ENCODE data around the gene GJC2. TPM values are rescaled to one million over a fixed set of nuclear protein-coding genes. Genes with fewer than 3 reads are reported as not detected.

The GJC2 gene
- polyA plus RNA-seq, 1 donor from 2014 or later: 2.3 TPM

- Histone ChIP-seq H3K27me3 (ENCODE audit: insufficient read depth, low read depth, low read length) (peaks cover 15% of the 10 kb centered on the region), H3K9me3 (ENCODE audit: low read length) (no peaks in the 10 kb centered on the region), H3K27ac (ENCODE audit: low read length) (no peak overlapping the region), H3K4me2 (ENCODE audit: low read length) (no peak overlapping the region), H3K9ac (ENCODE audit: low read length) (no peak overlapping the region), H3K4me3 (ENCODE audit: low read length) (no peak overlapping the region), H3K9me2 (ENCODE audit: insufficient read depth, low read length) (no peaks in the 10 kb centered on the region), H4K20me1 (ENCODE audit: insufficient read depth) (no peaks in the 10 kb centered on the region), H3F3A (ENCODE audit: insufficient read depth, low read length, poor library complexity, severe bottlenecking) (no peaks in the 10 kb centered on the region), H3K36me3 (ENCODE audit: insufficient read depth, low read length) (no peaks in the 10 kb centered on the region), H2AFZ (ENCODE audit: low read depth, low read length) (no peak overlapping the region), H3K79me2 (replicated peaks; ENCODE audit: insufficient read depth, low read length) (no peaks in the 10 kb centered on the region)
- TF ChIP-seq SMC3 (conservative IDR thresholded peaks at IDR 0.05; ENCODE audit: poor library complexity) (no peak), TAF1 (IDR thresholded peaks at IDR 0.05; ENCODE audit: low read depth) (no peak), POLR2AphosphoS5 (IDR thresholded peaks at IDR 0.05) (no peak), EP300 (conservative IDR thresholded peaks at IDR 0.05; ENCODE audit: poor library complexity, severe bottlenecking) (no peak), RAD21 (conservative IDR thresholded peaks at IDR 0.05) (no peak), EZH2 (IDR thresholded peaks at IDR 0.05; ENCODE audit: borderline replicate concordance, insufficient read depth, low read length, poor library complexity, severe bottlenecking) (no peak), MXI1 (conservative IDR thresholded peaks at IDR 0.05; ENCODE audit: poor library complexity, severe bottlenecking) (no peak)
- TF ChIP-seq, protein P1, sequence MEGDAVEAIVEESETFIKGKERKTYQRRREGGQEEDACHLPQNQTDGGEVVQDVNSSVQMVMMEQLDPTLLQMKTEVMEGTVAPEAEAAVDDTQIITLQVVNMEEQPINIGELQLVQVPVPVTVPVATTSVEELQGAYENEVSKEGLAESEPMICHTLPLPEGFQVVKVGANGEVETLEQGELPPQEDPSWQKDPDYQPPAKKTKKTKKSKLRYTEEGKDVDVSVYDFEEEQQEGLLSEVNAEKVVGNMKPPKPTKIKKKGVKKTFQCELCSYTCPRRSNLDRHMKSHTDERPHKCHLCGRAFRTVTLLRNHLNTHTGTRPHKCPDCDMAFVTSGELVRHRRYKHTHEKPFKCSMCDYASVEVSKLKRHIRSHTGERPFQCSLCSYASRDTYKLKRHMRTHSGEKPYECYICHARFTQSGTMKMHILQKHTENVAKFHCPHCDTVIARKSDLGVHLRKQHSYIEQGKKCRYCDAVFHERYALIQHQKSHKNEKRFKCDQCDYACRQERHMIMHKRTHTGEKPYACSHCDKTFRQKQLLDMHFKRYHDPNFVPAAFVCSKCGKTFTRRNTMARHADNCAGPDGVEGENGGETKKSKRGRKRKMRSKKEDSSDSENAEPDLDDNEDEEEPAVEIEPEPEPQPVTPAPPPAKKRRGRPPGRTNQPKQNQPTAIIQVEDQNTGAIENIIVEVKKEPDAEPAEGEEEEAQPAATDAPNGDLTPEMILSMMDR (IDR thresholded peaks at IDR 0.05; ENCODE audit: poor library complexity, severe bottlenecking): no peak
- TF ChIP-seq, protein P2, sequence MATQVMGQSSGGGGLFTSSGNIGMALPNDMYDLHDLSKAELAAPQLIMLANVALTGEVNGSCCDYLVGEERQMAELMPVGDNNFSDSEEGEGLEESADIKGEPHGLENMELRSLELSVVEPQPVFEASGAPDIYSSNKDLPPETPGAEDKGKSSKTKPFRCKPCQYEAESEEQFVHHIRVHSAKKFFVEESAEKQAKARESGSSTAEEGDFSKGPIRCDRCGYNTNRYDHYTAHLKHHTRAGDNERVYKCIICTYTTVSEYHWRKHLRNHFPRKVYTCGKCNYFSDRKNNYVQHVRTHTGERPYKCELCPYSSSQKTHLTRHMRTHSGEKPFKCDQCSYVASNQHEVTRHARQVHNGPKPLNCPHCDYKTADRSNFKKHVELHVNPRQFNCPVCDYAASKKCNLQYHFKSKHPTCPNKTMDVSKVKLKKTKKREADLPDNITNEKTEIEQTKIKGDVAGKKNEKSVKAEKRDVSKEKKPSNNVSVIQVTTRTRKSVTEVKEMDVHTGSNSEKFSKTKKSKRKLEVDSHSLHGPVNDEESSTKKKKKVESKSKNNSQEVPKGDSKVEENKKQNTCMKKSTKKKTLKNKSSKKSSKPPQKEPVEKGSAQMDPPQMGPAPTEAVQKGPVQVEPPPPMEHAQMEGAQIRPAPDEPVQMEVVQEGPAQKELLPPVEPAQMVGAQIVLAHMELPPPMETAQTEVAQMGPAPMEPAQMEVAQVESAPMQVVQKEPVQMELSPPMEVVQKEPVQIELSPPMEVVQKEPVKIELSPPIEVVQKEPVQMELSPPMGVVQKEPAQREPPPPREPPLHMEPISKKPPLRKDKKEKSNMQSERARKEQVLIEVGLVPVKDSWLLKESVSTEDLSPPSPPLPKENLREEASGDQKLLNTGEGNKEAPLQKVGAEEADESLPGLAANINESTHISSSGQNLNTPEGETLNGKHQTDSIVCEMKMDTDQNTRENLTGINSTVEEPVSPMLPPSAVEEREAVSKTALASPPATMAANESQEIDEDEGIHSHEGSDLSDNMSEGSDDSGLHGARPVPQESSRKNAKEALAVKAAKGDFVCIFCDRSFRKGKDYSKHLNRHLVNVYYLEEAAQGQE (IDR thresholded peaks at IDR 0.05; ENCODE audit: borderline replicate concordance): no peak
Observed at GRCh38 chr1:228131766-228132165, 18.0 kb upstream of the GJC2 start.

DNA sequence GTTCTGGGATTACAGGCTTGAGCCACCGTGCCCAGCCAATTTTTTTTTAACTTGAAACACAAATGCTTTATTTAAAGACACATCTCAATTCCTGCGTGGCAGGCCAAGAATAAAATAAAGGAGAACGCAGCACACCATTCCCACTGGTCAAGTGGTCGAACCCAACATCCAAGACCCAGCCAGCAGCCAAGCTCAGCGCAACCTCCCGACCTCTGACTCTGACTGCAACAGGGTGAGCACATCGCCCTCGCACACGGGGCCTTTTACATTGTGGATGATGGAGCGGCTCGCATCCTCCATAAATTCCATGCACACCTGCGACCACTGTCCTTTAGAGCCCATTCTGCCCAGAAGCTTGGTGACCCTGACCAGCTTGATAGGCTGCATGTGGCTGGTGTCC, 15.1 kb upstream of the GJC2 start:
- H3K79me2 ChIP-seq (replicated peaks; ENCODE audit: insufficient read depth, low read length): no peaks in the 10 kb centered on the region
- H2AFZ ChIP-seq (ENCODE audit: low read depth, low read length): no peak overlapping the region
- no peak overlapping the region for H3K4me3 ChIP-seq (ENCODE audit: low read length)
- TF ChIP-seq MXI1 (conservative IDR thresholded peaks at IDR 0.05; ENCODE audit: poor library complexity, severe bottlenecking): no peak
- TF ChIP-seq TAF1 (IDR thresholded peaks at IDR 0.05; ENCODE audit: low read depth): no peak
- no peak for TF ChIP-seq RAD21 (conservative IDR thresholded peaks at IDR 0.05)
- TF ChIP-seq, protein P2 (IDR thresholded peaks at IDR 0.05; ENCODE audit: borderline replicate concordance): no peak
- TF ChIP-seq EZH2 (IDR thresholded peaks at IDR 0.05; ENCODE audit: borderline replicate concordance, insufficient read depth, low read length, poor library complexity, severe bottlenecking): no peak
- TF ChIP-seq SMC3 (conservative IDR thresholded peaks at IDR 0.05; ENCODE audit: poor library complexity): no peak
- TF ChIP-seq, protein P1 (IDR thresholded peaks at IDR 0.05; ENCODE audit: poor library complexity, severe bottlenecking): no peak
- no peak for TF ChIP-seq POLR2AphosphoS5 (IDR thresholded peaks at IDR 0.05)
- no peak for TF ChIP-seq EP300 (conservative IDR thresholded peaks at IDR 0.05; ENCODE audit: poor library complexity, severe bottlenecking)
- no peaks in the 10 kb centered on the region for H4K20me1 ChIP-seq (ENCODE audit: insufficient read depth)
- no peak overlapping the region for H3K27ac ChIP-seq (ENCODE audit: low read length)
- no peaks in the 10 kb centered on the region for H3K9me2 ChIP-seq (ENCODE audit: insufficient read depth, low read length)
- H3K9me3 ChIP-seq (ENCODE audit: low read length): no peaks in the 10 kb centered on the region
- no peak overlapping the region for H3K4me2 ChIP-seq (ENCODE audit: low read length)
- no peak overlapping the region for H3K9ac ChIP-seq (ENCODE audit: low read length)
- H3F3A ChIP-seq (ENCODE audit: insufficient read depth, low read length, poor library complexity, severe bottlenecking): no peaks in the 10 kb centered on the region
- peaks cover 25% of the 10 kb centered on the region for H3K27me3 ChIP-seq (ENCODE audit: insufficient read depth, low read depth, low read length)
- no peaks in the 10 kb centered on the region for H3K36me3 ChIP-seq (ENCODE audit: insufficient read depth, low read length)

Data from neural cell (in vitro differentiated cells).